HK-2 (cell line): ENCODE results near the gene RADIL.

Experiments
- DNase-seq: peaks from one replicate; pipeline ENCODE4 v3.0.0-alpha.2; 2018; ENCODE audit not compliant: unreplicated experiment

The RADIL gene

GRCh38 chr7:4831723-4832495, 51.6 kb downstream of the RADIL start:
- no peak for DNase-seq

DNA sequence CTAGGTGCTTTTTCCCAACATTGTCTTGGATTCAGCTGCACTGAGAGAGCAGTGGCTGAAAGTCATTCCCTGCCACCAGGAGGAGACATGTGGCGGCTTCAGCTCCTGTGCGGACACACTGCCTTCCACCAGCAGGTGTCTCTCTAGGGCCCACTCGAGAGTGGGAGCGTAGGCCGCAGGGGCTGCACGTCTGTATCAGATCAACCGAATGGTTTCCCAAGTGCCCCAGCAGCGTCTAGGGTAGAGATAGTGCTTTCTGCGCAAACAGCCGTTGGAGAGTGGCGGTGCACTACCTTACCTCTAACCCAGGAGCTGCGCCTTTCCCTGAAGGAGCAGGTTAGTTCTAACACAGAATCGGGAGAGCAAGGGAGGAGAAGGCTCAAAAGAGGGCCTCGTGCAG, 53.3 kb downstream of the RADIL start:
- peak; percentile 29 for DNase-seq

DNA sequence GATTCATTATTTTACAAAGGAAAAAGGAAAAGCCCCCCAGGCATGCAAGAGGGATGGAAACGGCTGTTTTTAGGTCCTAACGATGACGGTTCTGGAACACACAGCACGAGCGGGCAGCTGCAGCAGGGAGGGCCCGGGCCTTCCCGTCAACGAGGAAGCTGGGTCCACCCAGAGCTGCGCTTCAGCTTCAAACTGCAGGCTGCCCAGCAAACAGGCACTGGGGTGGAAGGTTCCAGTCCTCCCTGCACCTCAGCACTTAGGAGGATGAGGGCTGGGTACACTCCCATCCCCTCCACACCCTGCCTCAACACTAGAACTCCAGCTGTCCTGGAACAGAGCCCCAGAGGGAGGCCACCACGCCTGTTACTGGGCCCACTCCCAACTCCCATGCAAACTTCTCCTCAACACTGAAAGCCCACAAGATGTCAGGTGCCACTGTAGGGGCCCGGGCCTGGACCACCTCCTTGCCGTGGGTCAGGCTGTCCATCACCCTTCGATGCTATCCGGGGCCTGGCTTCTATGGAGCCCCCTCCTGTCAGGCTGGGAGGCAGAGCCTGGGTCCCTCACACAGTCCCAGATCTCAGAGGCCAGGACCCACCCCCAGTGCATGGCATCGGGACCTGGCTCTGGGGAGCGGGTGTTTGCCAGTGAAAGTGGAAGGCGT, 54.7 kb downstream of the RADIL start:
- no peak for DNase-seq

GRCh38 chr7:4825081-4825480, 58.4 kb downstream of the RADIL start:
- no peak for DNase-seq

- no peak for DNase-seq
Measured at GRCh38 chr7:4824120-4824775, 59.3 kb downstream of the RADIL start.

- no peak for DNase-seq
Measured at GRCh38 chr7:4823441-4824119, 59.9 kb downstream of the RADIL start.

GRCh38 chr7:4822677-4823076, 60.8 kb downstream of the RADIL start:
- DNase-seq = no peak

DNA sequence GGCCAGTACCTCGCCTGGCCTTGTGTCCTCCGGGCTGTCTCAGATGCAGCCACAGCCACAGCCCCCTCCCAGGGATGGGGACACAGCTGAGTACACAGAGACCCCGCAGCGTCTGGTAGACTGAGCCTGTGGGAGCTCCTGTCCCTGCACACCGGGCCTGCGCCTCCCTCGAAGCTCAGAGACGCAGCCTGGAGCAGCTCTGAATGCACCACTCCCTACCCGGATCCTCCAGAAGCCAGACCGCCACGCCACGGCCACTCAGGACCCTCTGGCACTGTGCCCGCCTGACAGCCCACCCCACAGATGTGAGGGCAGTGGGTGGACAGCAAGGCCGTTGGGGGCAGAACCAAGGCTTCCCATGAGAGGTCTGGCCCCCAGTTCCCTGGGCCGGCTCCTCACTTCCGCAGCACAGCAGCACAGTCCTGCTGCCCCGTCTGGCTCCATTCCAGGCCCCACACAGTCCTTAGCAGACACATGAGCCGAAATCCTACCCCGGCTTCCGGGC, 62.5 kb downstream of the RADIL start:
- DNase-seq = no peak

DNA sequence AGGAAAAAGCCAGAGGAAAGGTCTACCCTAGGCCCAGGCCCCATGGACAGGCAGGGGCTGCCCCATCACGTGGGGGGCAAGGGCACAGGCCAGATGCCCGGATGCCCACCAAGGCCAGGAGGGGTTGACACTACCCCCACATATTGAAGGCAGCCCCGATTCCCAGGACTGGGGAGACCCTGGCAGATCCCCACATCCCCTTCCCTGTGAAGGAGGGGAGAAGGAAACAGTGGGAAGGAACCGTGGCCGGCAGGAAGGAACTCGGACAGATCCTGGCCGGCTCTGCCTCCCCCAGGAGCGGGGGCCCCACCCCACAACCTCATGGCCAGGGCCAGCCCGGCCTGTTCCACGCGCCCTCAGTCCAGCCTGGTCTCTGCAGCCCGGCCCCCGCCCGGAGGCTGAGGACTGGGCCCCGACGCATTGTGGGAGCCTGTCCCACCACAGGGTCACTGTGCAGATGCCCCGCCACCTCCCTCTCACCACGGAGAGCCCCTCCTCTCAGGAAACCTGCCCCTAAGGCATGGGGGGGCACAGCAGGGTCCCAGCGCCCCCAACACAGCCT, 63.0 kb downstream of the RADIL start:
- DNase-seq = no peak

- no peak for DNase-seq
Measured at GRCh38 chr7:4819560-4820404, 63.7 kb downstream of the RADIL start.

GRCh38 chr7:4818000-4818794, 65.3 kb downstream of the RADIL start:
- DNase-seq = no peak

GRCh38 chr7:4817178-4817901, 66.2 kb downstream of the RADIL start:
- DNase-seq = no peak

DNA sequence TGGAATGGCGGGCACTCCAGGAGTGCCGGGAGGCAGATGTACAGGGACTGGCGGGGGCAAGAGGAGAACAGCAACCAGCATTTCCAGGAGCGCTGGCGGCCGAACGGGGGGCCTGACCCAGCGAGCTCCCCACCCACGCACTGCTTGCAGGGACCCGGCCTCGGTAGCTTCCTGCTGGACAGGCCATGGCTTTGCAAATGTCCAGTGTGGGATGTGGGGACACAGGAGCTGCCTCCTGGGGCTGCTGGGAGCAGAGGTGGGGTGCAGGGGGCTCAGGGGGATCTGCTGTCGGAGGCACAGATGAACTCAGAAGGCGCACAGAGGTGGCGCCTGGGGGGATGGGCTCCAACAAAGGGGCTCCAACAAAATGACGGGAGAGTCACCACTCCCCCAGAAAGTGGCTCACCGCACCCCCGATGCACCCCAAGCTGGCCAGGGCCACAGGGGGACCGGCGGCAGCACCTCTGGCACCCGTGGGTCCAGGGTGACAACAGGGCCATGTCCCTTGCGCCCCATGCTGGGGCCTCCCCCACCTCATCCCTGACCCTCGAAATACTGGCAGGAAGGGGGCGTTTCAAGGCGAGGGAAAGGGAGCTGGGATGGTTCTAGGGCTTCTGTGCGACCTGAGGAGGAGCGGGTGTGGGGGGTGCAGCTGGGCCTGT, 67.0 kb downstream of the RADIL start:
- DNase-seq = no peak

GRCh38 chr7:4815609-4816418, 67.7 kb downstream of the RADIL start:
- no peak for DNase-seq

DNA sequence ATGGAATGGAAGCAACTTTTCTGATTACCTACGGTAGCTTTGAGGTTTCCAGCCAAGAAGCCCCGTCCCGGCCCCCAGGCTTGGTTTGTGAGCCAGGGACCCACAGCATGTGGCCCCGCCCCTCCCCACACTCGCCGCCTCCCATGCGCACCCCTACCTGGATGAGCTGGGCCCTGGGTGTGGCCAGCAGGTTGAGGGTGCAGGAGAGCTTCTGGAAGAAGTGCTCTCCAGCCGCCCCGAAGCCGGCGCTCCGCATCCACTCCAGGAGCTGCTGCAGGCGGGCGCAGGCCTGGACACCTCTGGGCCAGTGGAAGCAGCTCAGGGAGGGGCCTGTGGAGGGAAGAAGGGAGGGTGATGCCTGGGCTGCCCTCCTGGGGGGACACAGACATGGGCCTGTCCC, 68.4 kb downstream of the RADIL start:
- DNase-seq = no peak

GRCh38 chr7:4814433-4814832, 69.1 kb downstream of the RADIL start:
- no peak for DNase-seq

- DNase-seq = peak; percentile 73
Measured at GRCh38 chr7:4809666-4810065, 73.8 kb downstream of the RADIL start.

GRCh38 chr7:4809091-4809591, 74.4 kb downstream of the RADIL start:
- DNase-seq = no peak
